PFSK-1 (cell line): ENCODE results near the gene HS3ST3A1.

ENCODE experiments used
- POLR2AphosphoS5 ChIP-seq: IDR thresholded peaks from 2 replicates; pipeline ENCODE4 v1.6.1; 2012; ENCODE audit warnings: low read depth, mild to moderate bottlenecking, control low read depth, low read length, moderate library complexity
- REST ChIP-seq, 2 experiments: IDR thresholded peaks; 2 replicates each; pipeline versions ENCODE4 v1.6.1 to v1.8.0; 2011 to 2012; ENCODE audit warnings: low read depth in 2 of 2, low read length in 2 of 2, control low read depth in 1 of 2, inconsistent platforms in 1 of 2, mild to moderate bottlenecking in 1 of 2, moderate library complexity in 1 of 2; ENCODE audit not compliant: insufficient read depth in 1 of 2
- SIN3A ChIP-seq: IDR thresholded peaks from 2 replicates; pipeline ENCODE4 v1.6.1; 2012; ENCODE audit warnings: mild to moderate bottlenecking, low read length, moderate library complexity, borderline replicate concordance; ENCODE audit not compliant: insufficient read depth
- TAF1 ChIP-seq: IDR thresholded peaks from 2 replicates; pipeline ENCODE4 v1.6.1; 2012; ENCODE audit warnings: low read length, control low read depth, borderline replicate concordance; ENCODE audit not compliant: insufficient read depth

DNA sequence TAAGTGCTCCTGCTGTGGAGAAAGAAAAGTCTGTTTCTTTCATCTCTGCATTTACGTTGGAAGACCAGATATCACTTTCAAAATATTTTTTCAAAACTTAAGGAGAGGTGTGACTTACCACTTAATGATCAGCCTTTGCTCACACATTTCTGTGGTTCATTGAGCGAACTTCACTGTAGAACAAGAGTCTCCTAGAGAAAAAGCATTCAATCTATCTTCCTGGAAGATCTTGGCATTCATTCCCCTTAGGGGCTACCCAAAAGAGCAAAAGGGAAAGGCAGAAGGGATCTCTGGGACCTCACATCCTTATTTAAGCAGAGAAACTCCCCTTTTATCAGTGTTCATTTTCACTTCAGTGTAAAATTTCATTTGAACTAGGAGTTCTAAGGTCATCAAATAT, 61.2 kb downstream of the HS3ST3A1 start:
- no peak for TF ChIP-seq REST (IDR thresholded peaks at IDR 0.05; ENCODE audit: insufficient read depth in 1 of 2, low read depth in 2 of 2, low read length in 2 of 2)
- no peak for TF ChIP-seq POLR2AphosphoS5
- TF ChIP-seq TAF1 = no peak
- TF ChIP-seq SIN3A = no peak
